Measurements from ENCODE around the gene HOXB1. TPM values are rescaled to one million over a fixed set of nuclear protein-coding genes. Genes with fewer than 3 reads are reported as not detected.

The HOXB1 gene
- total and polyA plus RNA-seq, 2 of the 8 experiments (the other 6 are each of a cell fraction or from before 2014, with no cell fraction given), result not detected

- Histone ChIP-seq H2BK120ac (replicated peaks; ENCODE audit: low read depth, low read length) (no peak overlapping the region), H3K18ac (ENCODE audit: extremely low read depth, low read length) (no peak overlapping the region), H2BK5ac (ENCODE audit: low read depth, low read length) (no peak overlapping the region), H3K79me1 (ENCODE audit: low read depth, low read length) (no peaks in the 10 kb centered on the region), H3K27ac (ENCODE audit: low read depth, low read length) (no peak overlapping the region), H2AK5ac (ENCODE audit: low read depth, low read length) (no peak overlapping the region), H2BK15ac (ENCODE audit: low read length) (no peak overlapping the region), H2BK12ac (ENCODE audit: low read depth, low read length) (no peak overlapping the region), H4K8ac (ENCODE audit: extremely low read depth, insufficient read depth, low read length) (no peak overlapping the region), H3K36me3 (ENCODE audit: control insufficient read depth in 2 of 4, insufficient read depth in 4 of 4, low read length in 3 of 4) (peaks cover 0 to 3% (median 0%) of the 10 kb centered on the region in 4 experiments; a peak in 1 of 8 replicates), H4K91ac (replicated peaks; ENCODE audit: insufficient read length, low read length) (no peak overlapping the region), H3K9ac (replicated peaks in 1 of 4; ENCODE audit: extremely low read depth in 1 of 4, low read depth in 3 of 4, low read length in 3 of 4) (no peak overlapping the region), H3K23ac (ENCODE audit: insufficient read length) (no peak overlapping the region), H3K56ac (replicated peaks; ENCODE audit: insufficient read length, low read depth, low read length) (no peak overlapping the region), H3K14ac (ENCODE audit: insufficient read length) (no peak overlapping the region), H2AFZ (ENCODE audit: low read length) (no peak overlapping the region), H3K4ac (replicated peaks; ENCODE audit: insufficient read length, low read depth, low read length) (no peak overlapping the region), H3K4me3 (ENCODE audit: extremely low read depth in 1 of 4, insufficient read depth in 2 of 4, low read depth in 3 of 4, low read length in 4 of 4) (no peak overlapping the region), H3K4me1 (replicated peaks in 1 of 4; ENCODE audit: control insufficient read depth in 3 of 4, insufficient read depth in 4 of 4, low read length in 3 of 4) (peaks cover 2 to 19% (median 8%) of the 10 kb centered on the region in 4 experiments), H3K79me2 (ENCODE audit: control insufficient read depth in 1 of 2, insufficient read depth in 2 of 2, low read length in 2 of 2) (no peaks in the 10 kb centered on the region), H3K4me2 (ENCODE audit: insufficient read depth in 1 of 2, low read depth in 2 of 2, low read length in 2 of 2) (no peak overlapping the region; a peak in 1 of 4 replicates), H3K23me2 (ENCODE audit: low read depth, low read length) (no peaks in the 10 kb centered on the region; the same call in 1 of the 2 replicates), H4K20me1 (replicated peaks in 1 of 2; ENCODE audit: control insufficient read depth in 1 of 2, insufficient read depth in 2 of 2, low read length in 2 of 2) (peaks cover 28 to 29% of the 10 kb centered on the region in 2 experiments), H3K9me3 (ENCODE audit: insufficient read depth in 2 of 2, low read depth in 1 of 2, low read length in 1 of 2) (no peaks in the 10 kb centered on the region), H2BK20ac (ENCODE audit: low read length) (no peak overlapping the region), H4K5ac (ENCODE audit: insufficient read length, low read depth, low read length) (no peak overlapping the region), H3K27me3 (replicated peaks in 1 of 4; ENCODE audit: control insufficient read depth in 3 of 4, extremely low read depth in 1 of 4, insufficient read depth in 3 of 4, low read length in 3 of 4) (peaks cover 97 to 100% (median 98%) of the 10 kb centered on the region in 4 experiments)
- WGBS, 2 experiments (ENCODE audit: extremely low coverage in 1 of 2, insufficient coverage in 1 of 2, insufficient read length in 1 of 2, insufficient replicate concordance in 2 of 2, low coverage in 1 of 2, low lambda C conversion rate in 2 of 2, missing lambda C conversion rate in 1 of 2), result 40% methylated on average over 1 of the region's 1 CpG; no CpG with 5 or more reads in 1 of the 2 experiments
- ChIA-PET CTCF (ENCODE audit: partially characterized antibody) (interaction anchor here (0.6 to 4.0 kb wide), 6 partner anchors 9 to 1244 kb away, joined by 3 to 18 read pairs (median 4); partner anchors contain the start of gene HOXB9), POLR2A (ENCODE audit: partially characterized antibody) (no interaction called here)
- DNase-seq (ENCODE audit: low read depth in 1 of 2, low spot score in 2 of 2) (no peak), FAIRE-seq (no peak)
- TF ChIP-seq SP2 (IDR thresholded peaks at IDR 0.05; ENCODE audit: low read length), result no peak
- TF ChIP-seq TAF7 (optimal IDR thresholded peaks at IDR 0.05; ENCODE audit: borderline replicate concordance, low read depth, low read length), result no peak
- no peak for TF ChIP-seq POLR2AphosphoS5 (IDR thresholded peaks at IDR 0.05; ENCODE audit: low read depth, low read length)
- no peak for TF ChIP-seq SP4 (IDR thresholded peaks at IDR 0.05; ENCODE audit: low read length)
- TF ChIP-seq TAF1 (IDR thresholded peaks at IDR 0.05; ENCODE audit: low read depth, low read length), result no peak
- TF ChIP-seq JUND (IDR thresholded peaks at IDR 0.05; ENCODE audit: low read length), result no peak
- TF ChIP-seq CREB1 (IDR thresholded peaks at IDR 0.05), result no peak
- no peak for TF ChIP-seq EGR1 (IDR thresholded peaks at IDR 0.05; ENCODE audit: borderline replicate concordance, low read depth, low read length)
- no peak for TF ChIP-seq BCL11A (IDR thresholded peaks at IDR 0.05; ENCODE audit: low read depth in 2 of 2, low read length in 2 of 2)
- TF ChIP-seq GABPA (IDR thresholded peaks at IDR 0.05; ENCODE audit: borderline replicate concordance, insufficient read depth, low read length), result no peak
- no peak for TF ChIP-seq CHD2 (IDR thresholded peaks at IDR 0.05; ENCODE audit: low read length)
- no peak for TF ChIP-seq EP300 (IDR thresholded peaks at IDR 0.05; ENCODE audit: borderline replicate concordance in 1 of 2, low read depth in 2 of 2, low read length in 2 of 2)
- no peak for TF ChIP-seq TCF12 (IDR thresholded peaks at IDR 0.05; ENCODE audit: low read depth, low read length)
- TF ChIP-seq CEBPB (IDR thresholded peaks at IDR 0.05; ENCODE audit: low read depth, low read length), result no peak
- TF ChIP-seq POLR2A (IDR thresholded peaks at IDR 0.05; ENCODE audit: control extremely low read depth in 1 of 2, low read depth in 2 of 2, low read length in 2 of 2), result no peak
These were observed 23.0 kb upstream of the HOXB1 start for GRCh38 chr17:48553826-48554225.
